ENCODE measurements around the gene ADCY6.

The ADCY6 gene

DNA sequence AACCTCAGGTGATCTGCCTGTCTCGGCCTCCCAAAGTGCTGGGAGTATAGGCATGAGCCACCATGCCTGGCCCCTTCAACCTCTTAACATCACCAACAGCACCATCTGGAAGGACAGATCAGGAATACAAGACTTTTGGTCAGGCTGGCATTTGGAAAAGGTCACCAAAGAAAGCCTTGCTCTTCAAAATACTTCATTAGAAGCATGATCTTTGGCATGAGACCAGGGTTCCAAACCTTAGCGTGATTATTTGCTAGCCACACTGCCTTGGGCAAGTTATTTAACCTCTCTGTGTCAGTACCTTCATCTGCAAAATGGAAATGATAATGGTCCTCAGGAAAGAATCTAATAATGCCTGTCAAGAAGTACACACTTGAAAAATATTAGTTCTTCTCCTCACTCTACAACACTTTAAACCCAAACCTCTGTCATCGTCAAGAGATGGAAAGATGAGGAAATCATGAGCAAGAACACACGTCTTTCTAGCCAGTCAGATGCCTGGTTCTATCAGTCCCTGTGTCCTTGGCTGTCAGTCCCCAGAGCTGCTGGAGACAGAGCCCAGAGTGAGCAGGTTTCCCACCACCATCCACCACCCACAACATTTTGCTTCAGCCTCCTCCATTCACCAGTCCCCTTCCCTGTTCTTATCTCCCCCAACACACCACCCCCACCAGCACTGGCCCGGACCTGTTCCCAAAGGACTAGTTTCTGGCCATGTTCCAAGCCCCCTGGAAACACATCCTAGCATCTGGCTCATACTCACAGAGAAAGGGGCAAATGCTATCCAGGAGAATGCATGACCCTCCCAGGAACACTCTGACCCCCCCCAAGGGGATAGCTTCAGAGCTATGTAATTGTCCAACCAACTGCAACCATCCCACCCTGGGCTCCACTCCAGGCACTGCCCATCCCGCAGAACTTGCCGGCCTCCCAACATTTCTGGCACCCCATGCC, 2.0 kb downstream of the ADCY6 start:
- no peak for DNase-seq

GRCh38 chr12:48783432-48783831, 5.5 kb downstream of the ADCY6 start:
- DNase-seq, result no peak

- no peak for DNase-seq
Measured at GRCh38 chr12:48782457-48783395, 6.2 kb downstream of the ADCY6 start.

DNA sequence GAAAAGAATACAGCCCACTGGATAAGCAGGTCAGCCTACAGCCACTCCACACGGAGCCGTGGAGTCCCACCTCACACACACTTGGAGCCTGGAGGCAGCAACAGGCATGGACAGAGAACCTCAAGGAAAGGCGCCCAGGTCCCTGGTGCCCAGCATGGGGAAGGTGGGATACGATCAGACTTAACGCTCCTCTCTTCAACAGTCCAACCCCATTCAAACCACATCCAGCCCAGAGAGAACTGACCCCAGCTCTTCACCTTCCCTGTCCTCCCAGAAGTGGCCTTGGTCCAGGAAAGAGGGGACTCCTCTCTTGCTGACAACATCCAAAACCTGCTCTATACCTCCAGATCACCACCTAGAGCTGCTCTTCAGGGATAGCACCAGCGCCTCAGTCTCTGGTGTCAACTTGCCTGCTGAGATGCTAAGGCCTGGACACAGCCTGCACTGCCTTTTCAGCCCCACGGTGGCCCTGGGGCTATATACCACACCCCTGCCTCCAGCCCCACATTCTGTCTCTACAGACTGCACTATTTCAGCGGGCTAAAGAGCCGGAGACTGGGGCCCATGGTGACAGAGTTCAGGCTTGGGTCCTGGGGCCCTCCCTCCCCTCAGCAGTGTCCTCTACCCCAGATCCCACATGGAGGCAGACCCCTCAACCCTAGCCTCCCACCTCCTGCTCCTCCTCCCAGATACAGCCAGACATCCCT, 7.0 kb downstream of the ADCY6 start:
- DNase-seq, result no peak

DNA sequence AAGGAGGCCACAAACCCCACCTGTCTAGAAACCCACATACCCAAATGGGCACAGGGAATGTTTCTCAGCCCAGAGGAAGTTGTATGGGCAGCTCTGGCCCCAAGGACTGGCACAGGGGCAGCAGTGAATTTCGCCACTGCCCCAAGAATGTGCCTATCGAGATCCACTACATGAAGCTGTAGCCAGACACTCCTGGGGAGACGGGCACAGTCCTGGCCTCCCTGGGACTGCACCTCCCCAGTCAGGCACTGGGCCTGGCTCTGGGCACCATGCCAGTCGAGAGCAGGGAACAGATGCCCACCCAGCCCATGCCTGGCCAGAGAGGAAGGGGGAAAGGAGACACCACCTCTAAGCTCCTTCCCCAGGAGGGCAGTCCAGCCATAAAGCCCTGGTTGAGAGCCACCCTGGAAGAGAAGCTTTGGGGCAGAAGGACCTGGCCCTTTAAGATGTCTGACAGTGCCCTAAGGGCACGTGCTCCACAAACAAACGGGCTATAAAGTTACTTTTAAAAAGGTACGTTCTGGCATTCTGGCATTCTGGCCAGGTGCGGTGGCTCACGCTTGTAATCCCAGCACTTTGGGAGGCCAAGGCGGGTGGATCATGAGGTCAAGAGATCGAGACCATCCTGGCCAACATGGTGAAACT, 8.4 kb downstream of the ADCY6 start:
- no peak for DNase-seq

DNA sequence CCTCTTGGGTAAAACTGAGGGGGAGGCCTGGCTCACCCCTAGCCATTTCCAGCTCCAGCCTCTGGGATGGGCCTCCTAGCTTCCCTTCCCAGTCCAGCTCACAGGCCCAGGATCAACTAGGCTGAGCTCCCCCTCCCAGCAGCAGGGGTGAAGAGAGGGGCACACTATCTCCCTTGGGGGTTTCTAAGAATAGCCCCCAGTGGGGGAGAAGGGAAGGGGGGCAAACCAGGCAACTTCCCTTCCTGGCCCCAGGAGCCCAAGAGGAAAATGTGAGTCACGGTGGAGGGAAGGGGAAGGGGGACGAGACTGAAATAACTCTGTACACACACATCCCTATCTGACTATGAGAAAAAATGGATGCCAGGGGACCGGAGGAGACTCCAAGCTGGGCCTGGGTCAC, 9.0 kb downstream of the ADCY6 start:
- no peak for DNase-seq

DNA sequence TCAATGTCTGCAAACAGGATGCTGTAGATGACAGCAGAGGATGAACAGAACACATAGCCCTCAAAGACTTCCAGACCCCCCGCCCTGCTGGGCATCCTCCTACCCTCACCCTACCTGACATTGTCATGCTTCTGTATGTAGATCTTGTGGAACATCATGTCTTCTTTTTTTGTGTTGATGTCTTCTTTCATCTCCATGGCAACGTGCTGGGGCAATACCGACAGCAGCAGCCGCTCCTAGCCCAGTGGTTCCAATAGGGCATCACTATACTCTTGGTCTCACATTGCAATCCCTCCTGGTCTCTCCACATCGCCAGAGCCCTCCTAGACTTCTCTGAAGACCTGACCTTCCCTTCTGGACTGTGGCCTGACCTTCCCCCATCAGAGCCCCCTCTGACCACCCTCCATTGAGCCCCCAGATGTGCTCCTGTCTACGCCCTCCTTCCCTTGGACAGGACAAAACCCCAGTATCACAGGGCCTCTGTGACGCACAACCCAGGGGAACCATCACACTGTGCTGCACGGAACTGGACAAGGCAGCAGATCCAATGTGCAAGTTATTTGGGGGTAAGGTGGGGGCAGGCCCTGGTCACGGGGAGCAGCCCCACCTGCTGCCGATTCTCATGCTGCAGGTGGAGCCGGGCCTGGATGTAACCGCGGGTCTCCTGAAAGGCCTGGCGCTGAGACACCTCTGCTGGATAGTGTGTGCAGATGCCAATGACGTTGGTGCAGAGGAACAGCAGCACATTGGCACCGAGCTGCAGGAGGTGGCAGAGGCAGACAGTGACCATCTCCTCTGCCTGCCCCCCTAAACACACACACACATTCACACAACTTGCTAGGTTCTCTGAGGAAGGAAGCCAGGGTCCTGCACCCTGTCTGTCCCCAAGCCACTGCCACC, 11.1 kb downstream of the ADCY6 start:
- no peak for DNase-seq

GRCh38 chr12:48776956-48777355, 11.9 kb downstream of the ADCY6 start:
- DNase-seq, result no peak

- no peak for DNase-seq
Measured at GRCh38 chr12:48775991-48776649, 12.8 kb downstream of the ADCY6 start.

DNA sequence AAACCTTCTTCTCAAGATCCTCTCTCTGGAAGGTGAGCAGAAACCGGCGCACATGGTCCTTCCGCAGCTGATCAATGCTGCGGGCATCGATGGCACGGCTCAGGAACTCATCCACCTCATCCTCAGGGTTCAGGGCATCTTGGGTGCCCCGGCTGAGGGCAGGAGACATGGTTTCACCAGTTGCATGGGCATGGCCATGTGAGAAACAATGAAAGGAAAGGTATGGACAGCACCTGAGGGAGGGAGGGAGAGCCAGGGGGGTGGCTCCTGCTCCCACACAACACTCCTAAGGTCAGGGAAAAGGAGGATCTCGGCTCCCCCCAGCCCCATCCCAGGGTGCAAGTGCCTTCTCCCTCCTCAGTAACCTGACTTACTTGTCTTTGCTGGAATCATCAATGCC, 13.6 kb downstream of the ADCY6 start:
- no peak for DNase-seq

DNA sequence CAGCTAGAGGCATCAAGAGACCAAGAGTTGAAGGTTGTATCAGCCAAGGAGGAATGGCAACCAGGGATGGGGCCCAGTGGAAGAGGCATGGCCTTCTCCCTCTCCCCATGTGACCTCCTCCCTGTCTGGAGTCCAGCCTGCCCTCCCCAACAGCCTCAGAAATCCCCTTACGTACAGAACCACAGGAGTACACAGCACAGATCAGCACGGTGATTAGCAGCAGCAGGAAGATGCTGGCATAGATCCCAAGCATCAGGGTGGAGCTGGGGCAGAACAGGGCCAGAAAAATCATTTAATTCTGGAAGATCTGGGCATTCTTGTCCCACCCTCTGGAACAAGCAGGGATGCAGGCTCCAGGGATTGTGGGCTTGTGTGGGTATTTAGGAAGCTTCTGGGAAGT, 14.4 kb downstream of the ADCY6 start:
- no peak for DNase-seq

GRCh38 chr12:48773686-48774085, 15.2 kb downstream of the ADCY6 start:
- DNase-seq, result no peak

DNA sequence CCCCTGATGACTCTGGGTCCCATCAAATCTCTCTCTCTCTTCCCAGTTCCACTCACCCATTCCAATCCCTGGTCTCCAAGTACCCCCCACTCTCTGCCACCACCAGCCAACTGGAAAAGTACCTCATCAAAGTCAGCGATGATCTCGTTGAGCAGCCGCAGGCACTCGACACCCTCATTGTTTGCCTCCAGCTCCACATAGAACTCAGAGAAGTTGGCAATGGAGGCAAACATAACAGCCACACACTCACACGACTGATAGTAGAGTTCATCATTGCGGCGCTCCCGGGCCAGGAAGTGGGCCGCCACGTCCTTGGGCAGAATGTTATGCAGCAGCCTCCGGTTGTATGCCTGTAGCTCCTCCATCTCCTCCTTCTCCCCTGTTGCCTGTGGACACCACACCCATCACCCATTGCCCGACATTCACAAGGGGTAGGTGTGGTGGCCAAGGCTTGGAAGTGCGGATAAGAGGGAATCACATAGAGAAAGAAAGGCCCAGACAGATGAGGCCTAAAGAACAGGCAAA, 17.2 kb downstream of the ADCY6 start:
- DNase-seq, result no peak

DNA sequence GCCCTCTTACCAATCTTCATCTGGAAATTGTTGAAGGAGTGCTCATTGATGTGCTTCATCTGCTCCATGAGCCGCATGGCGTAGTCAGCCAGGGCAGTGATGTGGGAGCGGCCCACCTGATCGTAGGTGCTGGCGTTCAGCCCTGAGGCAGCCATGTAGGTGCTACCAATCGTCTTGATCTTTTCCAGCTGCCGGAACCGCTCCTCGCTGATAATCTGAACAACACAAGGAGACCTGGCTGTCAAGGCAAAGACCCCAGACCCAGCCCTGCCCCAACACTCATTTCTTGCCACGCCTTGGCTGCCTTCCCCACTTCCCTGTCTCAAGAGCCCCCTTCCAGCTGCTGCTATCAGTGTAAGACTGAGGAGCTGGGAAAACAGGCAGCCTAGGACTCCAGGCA, 18.1 kb downstream of the ADCY6 start:
- DNase-seq, result no peak

DNA sequence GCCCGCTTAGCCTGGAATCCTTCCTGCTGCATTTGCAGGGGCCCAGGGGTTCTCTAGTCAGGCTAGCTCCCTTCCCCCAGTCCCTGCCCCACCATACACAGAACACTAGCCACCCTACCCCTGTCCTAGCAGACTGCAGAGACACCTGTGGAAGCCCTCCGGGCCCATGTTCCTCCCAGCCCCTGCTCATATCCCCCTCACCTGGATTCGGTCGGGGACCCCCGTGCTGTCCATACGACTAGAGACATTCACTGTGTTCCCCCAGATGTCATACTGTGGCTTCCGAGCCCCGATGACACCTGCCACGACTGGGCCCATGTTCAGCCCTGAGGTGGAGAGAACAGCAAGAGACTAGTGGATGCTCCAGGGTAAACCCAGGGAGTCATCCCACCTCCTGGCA, 20.2 kb downstream of the ADCY6 start:
- DNase-seq, result no peak

GRCh38 chr12:48768147-48768546, 20.7 kb downstream of the ADCY6 start:
- DNase-seq, result no peak

GRCh38 chr12:48767521-48767920, 21.4 kb downstream of the ADCY6 start:
- DNase-seq, result no peak

- no peak for DNase-seq
Measured at GRCh38 chr12:48767047-48767446, 21.8 kb downstream of the ADCY6 start.

DNA sequence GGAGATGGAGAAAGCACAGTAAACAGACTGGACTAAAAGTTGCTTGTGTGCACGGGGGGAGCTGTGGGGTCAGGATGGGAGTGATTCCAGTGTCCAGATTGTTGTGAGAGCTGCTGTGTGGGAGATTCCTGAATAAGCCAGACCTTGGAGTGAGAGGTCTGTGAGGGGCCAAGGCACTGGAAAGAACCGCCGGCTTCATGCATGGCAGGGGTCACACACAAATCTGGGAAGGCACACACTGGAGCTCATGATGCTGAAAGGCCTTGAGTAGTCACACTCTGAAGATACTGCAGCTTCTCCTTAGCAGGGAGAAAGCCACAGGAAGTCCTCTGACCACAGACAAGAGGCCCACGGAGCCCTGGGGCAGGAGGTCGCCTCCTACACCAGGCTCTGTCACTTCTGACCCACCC, 23.1 kb downstream of the ADCY6 start:
- no peak for DNase-seq

GRCh38 chr12:48764521-48764920, 24.4 kb downstream of the ADCY6 start:
- DNase-seq, result no peak
